ENCODE results near the gene BBS9. TPM values are rescaled to one million over a fixed set of nuclear protein-coding genes. Genes with fewer than 3 reads are reported as not detected.

The BBS9 gene
- total and polyA plus RNA-seq, 2 experiments from 2014 or later: 27.2 to 66.1 TPM

DNA sequence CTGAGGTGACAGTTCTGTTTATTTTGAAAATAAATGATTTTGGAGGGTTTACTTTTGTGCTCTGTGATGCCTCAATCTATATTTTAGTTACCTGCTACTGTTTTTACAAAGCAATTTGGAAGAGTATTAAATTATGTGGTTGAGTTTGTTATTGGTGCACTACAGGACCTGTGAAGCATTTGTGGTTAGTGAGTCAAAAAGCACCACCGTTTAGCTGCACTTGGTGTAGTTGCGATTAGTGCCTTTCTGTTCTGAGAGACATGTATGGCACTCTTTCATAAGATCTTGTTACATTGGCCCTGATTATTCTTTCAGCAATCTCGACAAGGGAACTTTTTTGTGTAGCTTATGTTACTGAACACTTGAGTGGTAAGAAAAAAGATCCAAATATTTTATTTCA is 132.2 kb downstream of the BBS9 start:
- H3K4me3 ChIP-seq: no peak overlapping the region
- peaks cover 21% of the 10 kb centered on the region for H3K4me1 ChIP-seq (ENCODE audit: insufficient read depth)
- H2AFZ ChIP-seq: no peak overlapping the region
- H3K27me3 Mint-ChIP-seq (ENCODE audit: insufficient read depth, low read depth, poor library complexity): no peaks in the 10 kb centered on the region
- no peaks in the 10 kb centered on the region for H4K20me1 ChIP-seq (replicated peaks; ENCODE audit: insufficient read depth)
- H3K27me3 ChIP-seq (ENCODE audit: insufficient read depth): no peaks in the 10 kb centered on the region
- no peak overlapping the region for H3K27ac ChIP-seq (ENCODE audit: low read depth)
- H3K4me2 ChIP-seq: peak overlapping the region; percentile 41; the same call in 1 of the 2 replicates
- no peaks in the 10 kb centered on the region for H3K36me3 ChIP-seq (ENCODE audit: insufficient read depth)
- H3K4me1 Mint-ChIP-seq: peaks cover 16% of the 10 kb centered on the region
- H3F3A ChIP-seq (replicated peaks; ENCODE audit: low read depth): no peaks in the 10 kb centered on the region
- H3K9me3 Mint-ChIP-seq: no peaks in the 10 kb centered on the region
- no peaks in the 10 kb centered on the region for H3K9me2 ChIP-seq (ENCODE audit: insufficient read depth)
- peak overlapping the region; percentile 78 for H3K27ac Mint-ChIP-seq
- no peak overlapping the region for H3K4me3 Mint-ChIP-seq
- DNase-seq (ENCODE audit: low spot score) (no peak), ATAC-seq (no peak; the same call in 2 of the 3 replicates)
- H3K79me2 ChIP-seq (replicated peaks; ENCODE audit: insufficient read depth): no peaks in the 10 kb centered on the region
- TF ChIP-seq ZNF114 (CRISPR knock-in tag; IDR thresholded peaks at IDR 0.05): no peak
- TF ChIP-seq JUNB (IDR thresholded peaks at IDR 0.05; ENCODE audit: unreplicated experiment): no peak
- TF ChIP-seq ZNF331 (CRISPR knock-in tag; IDR thresholded peaks at IDR 0.05; ENCODE audit: low read depth): no peak
- no peak for TF ChIP-seq POLR2AphosphoS5 (IDR thresholded peaks at IDR 0.05; ENCODE audit: low read depth)
- TF ChIP-seq EZH2 (IDR thresholded peaks at IDR 0.05; ENCODE audit: low read depth, unreplicated experiment): no peak
- no peak for TF ChIP-seq NANOG (IDR thresholded peaks at IDR 0.05; ENCODE audit: borderline replicate concordance)
- no peak for TF ChIP-seq REST (IDR thresholded peaks at IDR 0.05; ENCODE audit: unreplicated experiment)
- TF ChIP-seq EZH2phosphoT487 (IDR thresholded peaks at IDR 0.05; ENCODE audit: unreplicated experiment): no peak
- TF ChIP-seq, protein P1, sequence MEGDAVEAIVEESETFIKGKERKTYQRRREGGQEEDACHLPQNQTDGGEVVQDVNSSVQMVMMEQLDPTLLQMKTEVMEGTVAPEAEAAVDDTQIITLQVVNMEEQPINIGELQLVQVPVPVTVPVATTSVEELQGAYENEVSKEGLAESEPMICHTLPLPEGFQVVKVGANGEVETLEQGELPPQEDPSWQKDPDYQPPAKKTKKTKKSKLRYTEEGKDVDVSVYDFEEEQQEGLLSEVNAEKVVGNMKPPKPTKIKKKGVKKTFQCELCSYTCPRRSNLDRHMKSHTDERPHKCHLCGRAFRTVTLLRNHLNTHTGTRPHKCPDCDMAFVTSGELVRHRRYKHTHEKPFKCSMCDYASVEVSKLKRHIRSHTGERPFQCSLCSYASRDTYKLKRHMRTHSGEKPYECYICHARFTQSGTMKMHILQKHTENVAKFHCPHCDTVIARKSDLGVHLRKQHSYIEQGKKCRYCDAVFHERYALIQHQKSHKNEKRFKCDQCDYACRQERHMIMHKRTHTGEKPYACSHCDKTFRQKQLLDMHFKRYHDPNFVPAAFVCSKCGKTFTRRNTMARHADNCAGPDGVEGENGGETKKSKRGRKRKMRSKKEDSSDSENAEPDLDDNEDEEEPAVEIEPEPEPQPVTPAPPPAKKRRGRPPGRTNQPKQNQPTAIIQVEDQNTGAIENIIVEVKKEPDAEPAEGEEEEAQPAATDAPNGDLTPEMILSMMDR (conservative IDR thresholded peaks at IDR 0.05; ENCODE audit: low read depth in 2 of 2): no peak
- TF ChIP-seq CREB1 (CRISPR knock-in tag; IDR thresholded peaks at IDR 0.05; ENCODE audit: low read depth): no peak
- no peak for TF ChIP-seq STAT1 (IDR thresholded peaks at IDR 0.05; ENCODE audit: unreplicated experiment)
- TF ChIP-seq ETS1 (IDR thresholded peaks at IDR 0.05): no peak
- TF ChIP-seq, protein P2, sequence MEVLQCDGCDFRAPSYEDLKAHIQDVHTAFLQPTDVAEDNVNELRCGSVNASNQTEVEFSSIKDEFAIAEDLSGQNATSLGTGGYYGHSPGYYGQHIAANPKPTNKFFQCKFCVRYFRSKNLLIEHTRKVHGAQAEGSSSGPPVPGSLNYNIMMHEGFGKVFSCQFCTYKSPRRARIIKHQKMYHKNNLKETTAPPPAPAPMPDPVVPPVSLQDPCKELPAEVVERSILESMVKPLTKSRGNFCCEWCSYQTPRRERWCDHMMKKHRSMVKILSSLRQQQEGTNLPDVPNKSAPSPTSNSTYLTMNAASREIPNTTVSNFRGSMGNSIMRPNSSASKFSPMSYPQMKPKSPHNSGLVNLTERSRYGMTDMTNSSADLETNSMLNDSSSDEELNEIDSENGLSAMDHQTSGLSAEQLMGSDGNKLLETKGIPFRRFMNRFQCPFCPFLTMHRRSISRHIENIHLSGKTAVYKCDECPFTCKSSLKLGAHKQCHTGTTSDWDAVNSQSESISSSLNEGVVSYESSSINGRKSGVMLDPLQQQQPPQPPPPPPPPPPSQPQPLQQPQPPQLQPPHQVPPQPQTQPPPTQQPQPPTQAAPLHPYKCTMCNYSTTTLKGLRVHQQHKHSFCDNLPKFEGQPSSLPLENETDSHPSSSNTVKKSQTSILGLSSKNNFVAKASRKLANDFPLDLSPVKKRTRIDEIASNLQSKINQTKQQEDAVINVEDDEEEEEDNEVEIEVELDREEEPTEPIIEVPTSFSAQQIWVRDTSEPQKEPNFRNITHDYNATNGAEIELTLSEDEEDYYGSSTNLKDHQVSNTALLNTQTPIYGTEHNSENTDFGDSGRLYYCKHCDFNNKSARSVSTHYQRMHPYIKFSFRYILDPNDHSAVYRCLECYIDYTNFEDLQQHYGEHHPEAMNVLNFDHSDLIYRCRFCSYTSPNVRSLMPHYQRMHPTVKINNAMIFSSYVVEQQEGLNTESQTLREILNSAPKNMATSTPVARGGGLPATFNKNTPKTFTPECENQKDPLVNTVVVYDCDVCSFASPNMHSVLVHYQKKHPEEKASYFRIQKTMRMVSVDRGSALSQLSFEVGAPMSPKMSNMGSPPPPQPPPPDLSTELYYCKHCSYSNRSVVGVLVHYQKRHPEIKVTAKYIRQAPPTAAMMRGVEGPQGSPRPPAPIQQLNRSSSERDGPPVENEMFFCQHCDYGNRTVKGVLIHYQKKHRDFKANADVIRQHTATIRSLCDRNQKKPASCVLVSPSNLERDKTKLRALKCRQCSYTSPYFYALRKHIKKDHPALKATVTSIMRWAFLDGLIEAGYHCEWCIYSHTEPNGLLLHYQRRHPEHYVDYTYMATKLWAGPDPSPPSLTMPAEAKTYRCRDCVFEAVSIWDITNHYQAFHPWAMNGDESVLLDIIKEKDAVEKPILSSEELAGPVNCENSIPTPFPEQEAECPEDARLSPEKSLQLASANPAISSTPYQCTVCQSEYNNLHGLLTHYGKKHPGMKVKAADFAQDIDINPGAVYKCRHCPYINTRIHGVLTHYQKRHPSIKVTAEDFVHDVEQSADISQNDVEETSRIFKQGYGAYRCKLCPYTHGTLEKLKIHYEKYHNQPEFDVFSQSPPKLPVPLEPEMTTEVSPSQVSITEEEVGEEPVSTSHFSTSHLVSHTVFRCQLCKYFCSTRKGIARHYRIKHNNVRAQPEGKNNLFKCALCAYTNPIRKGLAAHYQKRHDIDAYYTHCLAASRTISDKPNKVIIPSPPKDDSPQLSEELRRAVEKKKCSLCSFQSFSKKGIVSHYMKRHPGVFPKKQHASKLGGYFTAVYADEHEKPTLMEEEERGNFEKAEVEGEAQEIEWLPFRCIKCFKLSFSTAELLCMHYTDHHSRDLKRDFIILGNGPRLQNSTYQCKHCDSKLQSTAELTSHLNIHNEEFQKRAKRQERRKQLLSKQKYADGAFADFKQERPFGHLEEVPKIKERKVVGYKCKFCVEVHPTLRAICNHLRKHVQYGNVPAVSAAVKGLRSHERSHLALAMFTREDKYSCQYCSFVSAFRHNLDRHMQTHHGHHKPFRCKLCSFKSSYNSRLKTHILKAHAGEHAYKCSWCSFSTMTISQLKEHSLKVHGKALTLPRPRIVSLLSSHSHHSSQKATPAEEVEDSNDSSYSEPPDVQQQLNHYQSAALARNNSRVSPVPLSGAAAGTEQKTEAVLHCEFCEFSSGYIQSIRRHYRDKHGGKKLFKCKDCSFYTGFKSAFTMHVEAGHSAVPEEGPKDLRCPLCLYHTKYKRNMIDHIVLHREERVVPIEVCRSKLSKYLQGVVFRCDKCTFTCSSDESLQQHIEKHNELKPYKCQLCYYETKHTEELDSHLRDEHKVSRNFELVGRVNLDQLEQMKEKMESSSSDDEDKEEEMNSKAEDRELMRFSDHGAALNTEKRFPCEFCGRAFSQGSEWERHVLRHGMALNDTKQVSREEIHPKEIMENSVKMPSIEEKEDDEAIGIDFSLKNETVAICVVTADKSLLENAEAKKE (CRISPR knock-in tag; IDR thresholded peaks at IDR 0.05): no peak
- H3K36me3 Mint-ChIP-seq (ENCODE audit: low read depth): no peaks in the 10 kb centered on the region

Data from GM23338 (cell line).